Vagina (tissue), 2 donors: ENCODE data around the gene SYNDIG1L.

Source experiments
- POLR2AphosphoS5 ChIP-seq, 2 donors: sonication (generic); formaldehyde crosslinking; IDR thresholded peaks; one replicate each; pipeline ENCODE4 v1.9.0; 2017; ENCODE audit warnings: antibody characterized with exemption in 2 of 2, mild to moderate bottlenecking in 2 of 2, low read depth in 1 of 2; ENCODE audit not compliant: insufficient read depth in 1 of 2
- TF ChIP-seq, protein P1 (sequence below), 3 experiments: fragments of 450-650 bp in 2 of 3; fragments of 200-600 bp in 1 of 3; sonication (generic) in 1 of 3; IDR thresholded peaks; one replicate each; pipeline ENCODE4 v1.5.1; 2017 to 2019; ENCODE audit warnings: antibody characterized with exemption in 3 of 3, mild to moderate bottlenecking in 2 of 3, moderate library complexity in 2 of 3

DNA sequence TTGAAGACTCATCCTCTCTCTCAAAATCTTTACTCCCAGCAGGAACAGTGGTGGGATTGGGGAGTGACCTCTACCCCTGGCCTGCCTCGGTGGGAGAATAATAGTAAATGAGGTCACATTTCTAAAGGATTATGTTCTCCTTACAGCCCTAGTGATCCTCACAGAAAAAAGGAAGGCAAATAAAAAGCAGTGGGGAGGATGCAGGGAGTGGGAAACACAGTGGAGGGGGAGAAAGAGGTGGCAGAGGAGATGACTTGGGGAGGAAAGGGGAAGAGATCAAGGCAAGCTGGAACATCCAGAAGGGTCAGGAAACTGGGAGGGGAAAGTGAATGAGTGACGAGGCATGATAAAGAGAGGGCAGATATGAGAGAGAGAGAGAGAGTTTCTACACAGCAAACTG lies 8.3 kb upstream of the SYNDIG1L start:
- TF ChIP-seq, protein P1, sequence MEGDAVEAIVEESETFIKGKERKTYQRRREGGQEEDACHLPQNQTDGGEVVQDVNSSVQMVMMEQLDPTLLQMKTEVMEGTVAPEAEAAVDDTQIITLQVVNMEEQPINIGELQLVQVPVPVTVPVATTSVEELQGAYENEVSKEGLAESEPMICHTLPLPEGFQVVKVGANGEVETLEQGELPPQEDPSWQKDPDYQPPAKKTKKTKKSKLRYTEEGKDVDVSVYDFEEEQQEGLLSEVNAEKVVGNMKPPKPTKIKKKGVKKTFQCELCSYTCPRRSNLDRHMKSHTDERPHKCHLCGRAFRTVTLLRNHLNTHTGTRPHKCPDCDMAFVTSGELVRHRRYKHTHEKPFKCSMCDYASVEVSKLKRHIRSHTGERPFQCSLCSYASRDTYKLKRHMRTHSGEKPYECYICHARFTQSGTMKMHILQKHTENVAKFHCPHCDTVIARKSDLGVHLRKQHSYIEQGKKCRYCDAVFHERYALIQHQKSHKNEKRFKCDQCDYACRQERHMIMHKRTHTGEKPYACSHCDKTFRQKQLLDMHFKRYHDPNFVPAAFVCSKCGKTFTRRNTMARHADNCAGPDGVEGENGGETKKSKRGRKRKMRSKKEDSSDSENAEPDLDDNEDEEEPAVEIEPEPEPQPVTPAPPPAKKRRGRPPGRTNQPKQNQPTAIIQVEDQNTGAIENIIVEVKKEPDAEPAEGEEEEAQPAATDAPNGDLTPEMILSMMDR (IDR thresholded peaks at IDR 0.05), result no peak
- TF ChIP-seq POLR2AphosphoS5 (IDR thresholded peaks at IDR 0.05; ENCODE audit: insufficient read depth in 1 of 2, low read depth in 1 of 2), result no peak
